GM18526 (cell line): Measurements from ENCODE around the gene LAMC2.

ENCODE experiments used
- POLR2A ChIP-seq: IDR thresholded peaks from 3 replicates; pipeline ENCODE4 v1.6.1; 2011; ENCODE audit not compliant: insufficient read length; ENCODE audit errors: extremely low read depth

The LAMC2 gene

GRCh38 chr1:183277821-183278738 is 92.0 kb downstream of the LAMC2 start:
- no peak for TF ChIP-seq POLR2A

- no peak for TF ChIP-seq POLR2A
These were observed 92.9 kb downstream of the LAMC2 start for GRCh38 chr1:183278739-183279591.

- no peak for TF ChIP-seq POLR2A
These were observed 93.8 kb downstream of the LAMC2 start for GRCh38 chr1:183279835-183280234.

GRCh38 chr1:183281039-183281438 is 95.0 kb downstream of the LAMC2 start:
- TF ChIP-seq POLR2A: no peak

GRCh38 chr1:183281553-183282091 is 95.6 kb downstream of the LAMC2 start:
- TF ChIP-seq POLR2A: no peak

GRCh38 chr1:183282101-183282855 is 96.2 kb downstream of the LAMC2 start:
- TF ChIP-seq POLR2A: no peak

GRCh38 chr1:183283286-183283685 is 97.2 kb downstream of the LAMC2 start:
- TF ChIP-seq POLR2A: no peak

GRCh38 chr1:183284086-183284485 is 98.0 kb downstream of the LAMC2 start:
- TF ChIP-seq POLR2A: no peak

GRCh38 chr1:183285256-183285655 is 99.2 kb downstream of the LAMC2 start:
- no peak for TF ChIP-seq POLR2A

GRCh38 chr1:183285746-183286145 is 99.7 kb downstream of the LAMC2 start:
- TF ChIP-seq POLR2A: no peak

GRCh38 chr1:183287191-183287675 is 101.2 kb downstream of the LAMC2 start:
- TF ChIP-seq POLR2A: no peak

- no peak for TF ChIP-seq POLR2A
These were observed 102.5 kb downstream of the LAMC2 start for GRCh38 chr1:183288583-183288982.

GRCh38 chr1:183289051-183289496 is 103.0 kb downstream of the LAMC2 start:
- TF ChIP-seq POLR2A: no peak

- no peak for TF ChIP-seq POLR2A
These were observed 104.6 kb downstream of the LAMC2 start for GRCh38 chr1:183290628-183291027.
